Hypothalamus (tissue), 51 donors: Measurements from ENCODE around the gene SPINDOC.
"Not testable (repeated sequence)": the region's sequence is repeated elsewhere in the genome, so short reads cannot be mapped to it uniquely, and the experiment has no call there.

Experiments used
- DNase-seq, 51 donors: peaks; one replicate each; lab custom pipeline; 2025; lab: John Stamatoyannopoulos, UW

The SPINDOC gene

DNA sequence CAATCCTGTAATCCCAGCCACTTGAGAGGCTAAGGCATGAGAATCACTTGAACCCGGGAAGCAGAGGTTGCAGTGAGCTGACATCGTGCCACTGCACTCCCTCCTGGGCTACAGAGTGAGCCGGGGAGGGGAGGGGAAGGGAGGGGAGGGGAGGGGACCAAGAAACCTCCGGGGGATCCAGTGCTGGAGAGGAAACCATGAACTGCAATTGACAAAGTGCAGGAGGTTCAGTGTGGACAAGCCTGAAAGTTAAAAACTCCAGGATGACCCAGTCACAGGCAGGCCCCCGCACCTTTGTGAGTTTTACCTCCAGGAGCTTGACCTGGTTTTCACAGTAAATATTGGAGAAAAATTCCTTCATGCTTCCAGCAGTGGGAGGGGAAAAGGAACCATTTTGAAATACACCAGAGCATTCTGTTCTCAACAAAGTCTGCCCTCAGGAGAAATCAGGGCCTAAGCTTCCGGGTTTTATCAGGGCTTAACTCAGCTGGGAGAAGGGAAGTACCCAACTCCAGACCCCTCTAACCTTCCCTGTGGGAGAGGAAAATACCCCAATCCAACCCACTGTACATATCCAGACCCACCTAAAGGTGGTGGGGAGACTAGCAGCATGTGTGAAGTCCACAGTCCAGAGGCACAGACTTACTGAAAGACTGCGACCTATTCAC, 29.2 kb upstream of the SPINDOC start:
- DNase-seq, result no peak

DNA sequence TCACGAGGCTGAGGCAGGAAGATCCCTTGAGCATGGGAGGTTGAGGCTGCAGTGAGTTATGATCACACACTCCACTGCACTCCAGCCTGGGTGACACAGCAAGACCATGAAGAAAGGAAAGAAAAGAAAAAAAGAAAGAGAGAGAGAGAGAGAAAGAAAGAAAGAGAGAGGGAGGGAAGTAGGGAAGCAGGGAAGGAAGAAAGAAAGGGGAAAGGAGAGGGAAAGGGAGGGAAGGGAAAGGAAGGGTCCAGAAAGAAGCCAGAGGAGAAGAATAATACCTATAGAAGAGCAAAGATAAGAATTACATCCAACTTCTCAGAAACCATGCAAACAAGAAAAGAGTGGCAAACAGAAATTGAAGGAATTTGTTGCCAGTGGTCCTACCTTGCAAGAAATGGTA, 27.4 kb upstream of the SPINDOC start:
- no peak for DNase-seq

DNA sequence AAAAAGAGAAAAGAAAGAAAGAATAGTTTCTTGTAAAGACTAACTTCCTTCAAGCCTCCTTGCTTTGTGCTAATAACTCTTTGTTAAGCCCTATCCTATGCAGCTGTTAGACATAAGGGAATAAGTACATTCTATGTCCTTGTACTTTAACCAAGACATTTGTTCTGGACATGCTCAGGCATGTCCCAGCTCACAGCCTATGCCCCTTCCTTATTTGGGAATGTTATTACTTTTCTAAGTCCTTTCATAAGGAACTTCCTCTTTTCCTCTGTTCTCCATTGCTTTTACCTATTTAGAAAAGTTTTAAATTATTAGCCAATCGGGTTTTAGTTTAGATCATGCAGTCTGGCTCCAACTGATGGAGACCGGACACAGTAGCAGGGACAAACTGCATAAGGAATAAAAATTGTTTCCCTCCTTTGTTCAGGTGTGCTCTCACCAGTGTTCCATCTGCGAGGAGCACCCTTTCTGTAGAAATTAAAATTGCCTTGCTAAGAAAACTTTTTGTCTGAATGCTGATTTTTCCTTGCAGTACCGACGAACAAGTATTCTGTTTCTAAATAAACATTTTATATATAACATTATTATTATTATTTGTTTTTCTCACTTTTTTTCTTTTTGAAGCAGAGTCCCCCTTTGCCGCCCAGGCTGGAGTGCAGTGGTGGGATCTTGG, 21.6 kb upstream of the SPINDOC start:
- no peak for DNase-seq

DNA sequence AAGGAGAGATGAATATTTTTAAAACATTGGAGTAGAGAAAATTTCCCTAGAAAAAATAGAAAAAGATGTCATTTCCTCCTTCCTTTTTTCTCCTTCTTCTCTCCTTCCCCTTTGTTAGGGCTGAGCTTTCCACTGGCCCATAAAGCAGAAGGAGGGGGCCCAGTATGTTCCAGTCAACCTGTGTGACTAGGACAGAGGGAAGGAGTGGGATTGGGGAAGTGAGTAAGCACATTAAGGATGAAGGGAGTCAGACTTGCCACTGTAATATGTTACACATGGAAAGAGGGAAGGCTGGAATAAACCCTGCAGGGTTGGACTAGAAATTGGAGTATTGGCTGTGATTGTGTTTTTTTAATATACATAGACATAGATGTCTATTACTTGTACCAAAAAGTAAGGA, 20.1 kb upstream of the SPINDOC start:
- DNase-seq, result no peak

DNA sequence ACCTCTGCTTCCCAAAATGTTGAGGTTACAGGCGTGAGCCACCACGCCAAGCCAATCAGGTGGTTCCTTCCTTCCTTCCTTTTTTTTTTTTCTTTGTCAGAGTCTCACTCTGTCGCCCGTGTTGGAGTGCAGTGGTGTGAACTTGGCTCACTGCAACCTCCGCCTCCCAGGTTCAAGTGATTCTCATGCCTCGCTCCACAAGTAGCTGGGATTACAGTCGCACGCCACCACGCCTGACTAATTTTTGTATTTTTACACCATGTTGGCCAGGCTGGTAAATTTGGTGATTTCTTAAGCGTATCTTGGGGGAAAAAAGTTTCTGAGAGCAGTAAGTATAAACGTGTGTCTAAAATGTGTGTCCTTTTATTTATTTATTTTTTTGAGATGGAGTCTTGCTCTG, 18.2 kb upstream of the SPINDOC start:
- DNase-seq, result no peak

DNA sequence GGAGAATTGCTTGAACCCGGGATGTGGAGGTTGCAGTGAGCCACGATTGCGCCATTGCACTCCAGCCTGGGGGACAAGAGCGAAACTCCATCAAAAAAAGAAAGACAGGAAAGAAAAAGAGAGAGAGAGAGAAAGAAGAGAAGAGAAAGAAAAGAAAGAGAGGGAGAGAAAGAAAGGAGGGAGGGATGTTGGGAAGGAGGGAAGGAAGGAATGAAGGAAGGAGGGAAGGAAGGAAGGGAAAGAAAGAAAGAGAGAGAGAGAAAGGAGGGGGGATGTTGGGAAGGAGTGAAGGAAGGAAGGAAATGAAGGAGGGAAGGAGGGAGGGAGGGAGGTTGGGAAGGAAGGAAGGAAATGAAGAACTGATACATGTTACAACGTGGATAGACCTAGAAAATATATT, 12.3 kb upstream of the SPINDOC start:
- no peak for DNase-seq

DNA sequence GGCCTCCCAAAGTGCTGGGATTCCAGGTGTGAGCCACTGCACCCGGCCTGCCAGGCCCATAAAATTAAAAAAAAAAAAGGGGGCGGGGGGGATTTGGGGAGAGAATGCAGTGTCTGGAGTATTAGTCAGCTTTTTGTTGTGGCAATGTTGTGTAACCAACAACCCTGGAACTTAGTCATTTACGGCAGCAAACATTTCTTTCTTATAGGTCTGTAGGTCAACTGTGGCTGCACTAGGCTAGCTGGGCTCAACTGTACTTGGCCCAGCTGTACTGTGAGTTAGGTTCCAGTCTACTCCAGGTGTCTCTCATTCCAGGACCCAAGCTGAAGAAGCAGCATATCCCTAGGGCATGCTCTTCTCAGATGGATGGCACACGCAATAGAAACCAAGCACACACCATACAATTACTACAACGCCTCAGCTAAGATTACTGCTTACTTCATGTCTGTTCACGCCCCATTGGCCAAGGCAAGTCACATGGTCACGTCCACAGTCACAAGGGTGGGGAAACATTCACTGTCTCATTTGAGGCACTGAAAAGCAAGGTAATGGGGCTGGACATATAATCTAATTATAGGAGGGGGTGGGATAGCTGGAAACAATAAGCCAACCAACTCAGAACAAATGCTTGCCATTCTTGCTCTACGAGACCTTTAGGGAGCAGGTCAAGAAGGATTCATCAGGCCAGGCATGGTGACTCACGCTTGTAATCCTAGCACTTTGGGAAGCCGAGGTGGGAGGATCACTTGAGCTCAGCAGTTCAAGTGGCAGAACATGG, 10.4 kb upstream of the SPINDOC start:
- DNase-seq, result no peak

DNA sequence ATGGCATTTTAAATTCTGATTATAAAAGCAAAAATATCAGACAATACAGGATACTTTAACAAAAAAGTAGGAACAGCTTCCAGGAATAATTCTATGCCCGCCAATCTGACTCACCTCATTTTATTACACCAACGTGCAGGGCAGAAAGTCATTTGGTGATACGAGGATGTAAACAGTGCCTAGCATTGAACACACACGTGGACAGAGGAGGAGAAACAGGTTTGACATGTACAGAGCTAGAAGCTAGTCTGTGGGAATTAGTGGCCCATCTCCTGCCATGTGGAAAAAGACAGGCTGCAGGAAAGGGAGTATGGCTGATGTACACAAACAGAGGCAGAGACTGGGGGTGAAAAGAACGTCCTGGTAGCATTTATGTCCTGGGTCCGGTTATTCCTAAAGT, 9.0 kb upstream of the SPINDOC start:
- DNase-seq, result no peak

DNA sequence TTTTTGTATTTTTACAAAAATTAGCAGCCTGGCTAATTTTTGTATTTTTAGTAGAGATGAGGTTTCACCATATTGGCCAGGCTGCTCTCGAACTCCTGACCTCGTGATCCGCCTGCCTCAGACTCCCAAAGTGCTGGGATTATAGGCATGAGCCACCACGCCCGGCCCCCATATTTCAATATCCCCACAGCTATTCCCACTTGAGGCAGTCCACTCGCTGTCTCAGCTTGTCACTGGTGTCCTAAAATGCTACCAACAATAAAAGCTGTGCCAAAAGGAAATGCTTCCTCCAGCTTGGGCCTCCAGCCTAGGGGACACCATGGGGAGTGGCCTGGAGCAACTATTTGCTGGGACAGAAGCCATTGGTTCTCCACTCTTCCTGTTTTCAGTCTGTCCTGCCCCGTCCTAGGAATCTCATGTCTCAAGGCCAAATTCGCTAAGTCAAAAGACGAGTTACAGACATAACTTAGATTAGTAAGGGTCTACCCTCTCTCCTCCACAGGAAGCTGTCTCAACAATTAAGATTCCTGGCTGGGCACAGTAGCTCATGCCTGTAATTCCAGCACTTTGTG, 7.3 kb upstream of the SPINDOC start:
- no peak for DNase-seq

DNA sequence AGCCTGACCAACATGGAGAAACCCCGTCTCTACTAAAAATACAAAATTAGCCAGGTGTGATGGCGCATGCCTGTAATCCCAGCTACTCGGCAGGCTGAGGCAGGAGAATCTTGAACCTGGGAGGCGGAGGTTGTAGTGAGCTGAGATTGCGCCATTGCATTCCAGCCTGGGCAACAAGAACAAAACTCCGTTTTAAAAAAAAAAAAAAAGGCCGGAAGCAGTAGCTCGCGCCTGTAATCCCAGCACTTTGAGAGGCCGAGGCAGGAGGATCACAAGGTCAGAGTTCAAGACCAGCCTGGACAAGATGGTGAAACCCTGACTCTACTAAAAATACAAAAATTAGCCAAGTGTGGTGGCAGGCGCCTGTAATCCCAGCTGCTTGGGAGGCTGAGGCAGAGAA, 2.9 kb upstream of the SPINDOC start:
- DNase-seq, result not testable (repeated sequence)

DNA sequence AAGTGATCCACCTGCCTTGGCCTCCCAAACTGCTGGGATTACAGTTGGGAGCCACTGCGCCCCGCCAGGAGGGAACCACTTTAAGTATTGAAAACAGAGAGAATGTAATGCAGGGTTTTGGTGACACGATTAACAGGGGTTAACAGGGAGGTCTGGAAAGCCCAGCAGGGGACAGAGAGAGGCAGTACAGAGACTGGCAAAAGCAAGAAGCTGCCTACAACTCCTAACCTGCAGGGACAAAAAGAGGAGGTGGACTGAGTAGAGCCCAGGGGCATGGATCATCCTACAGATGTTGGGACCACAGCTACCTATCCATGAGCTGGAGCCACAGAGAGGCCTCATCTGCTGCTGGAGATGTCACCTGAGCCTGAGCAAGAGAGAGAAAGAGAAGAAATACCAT, 1.7 kb upstream of the SPINDOC start:
- no peak for DNase-seq

DNA sequence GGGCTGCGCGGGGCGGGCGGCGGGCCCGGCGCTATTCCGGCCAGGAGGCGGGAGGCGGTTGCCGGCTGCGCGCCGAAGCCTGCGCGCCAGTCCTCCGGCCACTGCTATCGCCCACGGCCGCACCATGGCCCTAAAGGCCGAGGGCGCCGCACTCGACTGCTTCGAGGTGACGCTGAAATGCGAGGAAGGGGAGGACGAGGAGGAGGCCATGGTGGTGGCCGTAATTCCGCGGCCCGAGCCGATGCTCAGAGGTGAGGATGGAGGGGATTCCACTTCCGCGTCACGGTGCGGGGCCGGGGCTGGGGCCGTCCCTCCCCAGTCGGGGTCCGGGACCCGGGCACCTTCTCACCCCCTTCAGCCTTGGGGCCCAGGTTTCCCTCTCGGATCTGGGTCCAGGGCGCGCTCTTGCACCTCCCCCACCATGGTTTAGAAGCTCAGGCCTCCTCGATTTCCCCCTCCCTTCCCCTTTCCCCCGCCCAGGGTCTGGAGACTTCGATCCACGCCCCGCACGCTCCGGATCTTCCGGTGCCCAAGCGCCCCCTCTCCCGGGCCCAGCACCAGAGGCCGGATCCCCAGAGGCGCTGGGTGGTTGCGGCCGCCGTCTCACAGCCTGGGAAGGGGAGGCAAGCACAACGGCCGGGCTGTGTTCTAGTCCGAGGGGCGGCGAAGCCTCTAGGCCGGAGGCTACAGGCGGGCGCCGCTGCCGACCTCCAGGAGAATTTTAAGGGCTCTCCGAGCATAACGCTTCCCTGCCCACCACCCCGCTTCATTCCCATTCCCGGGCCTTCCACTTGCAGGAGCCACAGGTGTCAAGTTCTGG, 517 bp downstream of the SPINDOC start:
- DNase-seq, result peak in 46 of 51 donors; percentile 7 to 69 (median 42)

DNA sequence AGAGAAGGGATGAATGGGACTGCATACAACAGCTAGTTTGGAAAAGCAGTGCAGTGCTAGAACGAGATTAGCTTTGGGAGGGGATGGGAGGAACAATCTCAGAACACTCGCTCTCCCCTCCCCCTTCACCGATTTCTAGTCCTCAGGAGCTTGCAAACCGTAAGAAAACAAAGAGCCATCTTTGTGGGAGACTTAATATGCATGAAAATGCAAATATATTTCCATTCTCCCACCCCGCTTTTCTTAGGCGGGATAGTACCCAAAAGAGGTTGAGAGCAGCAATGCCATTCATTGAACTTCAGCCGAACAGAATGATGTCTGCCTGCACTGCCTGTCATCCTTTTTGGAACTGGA, 1.1 kb downstream of the SPINDOC start:
- peak in 1 of 51 donors; percentile 35 for DNase-seq

DNA sequence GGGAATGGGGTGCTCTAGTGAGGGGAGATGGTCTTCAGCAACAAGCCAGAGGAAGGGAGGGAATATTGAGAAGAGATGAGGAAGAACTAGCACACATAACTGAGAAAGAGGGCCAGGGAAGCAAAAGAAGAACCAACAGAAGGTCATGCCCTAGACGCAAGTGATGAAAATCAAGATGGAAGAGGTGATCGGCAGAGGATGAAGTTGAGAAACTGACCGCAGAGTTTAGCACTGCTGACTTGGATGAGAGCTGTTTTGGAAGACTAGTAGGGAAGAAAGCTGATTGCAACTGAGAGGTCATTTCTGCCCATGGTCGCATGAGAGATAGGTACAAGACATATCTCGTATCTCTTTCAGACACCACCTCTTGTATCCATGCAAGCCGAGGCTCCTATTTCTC, 2.9 kb downstream of the SPINDOC start:
- DNase-seq, result no peak

DNA sequence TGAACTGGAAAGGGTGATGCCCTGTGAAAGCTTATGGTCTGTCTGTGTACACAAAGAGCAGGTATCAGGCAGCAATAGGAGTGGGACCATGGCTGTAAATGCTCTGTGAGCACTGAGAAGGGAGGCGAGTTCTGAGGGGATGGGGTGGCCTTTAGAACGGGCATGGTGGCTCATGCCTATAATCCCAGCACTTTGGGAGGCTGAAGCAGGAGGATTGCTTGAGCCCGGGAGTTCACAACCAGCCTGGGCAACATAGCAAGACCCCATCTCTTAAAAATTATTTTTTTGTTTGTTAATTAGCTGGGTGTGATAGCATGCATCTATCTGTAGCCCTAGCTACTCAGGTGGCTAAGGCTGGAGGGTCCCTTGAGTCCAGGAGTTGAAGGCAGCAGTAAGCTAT, 3.5 kb downstream of the SPINDOC start:
- DNase-seq, result no peak

DNA sequence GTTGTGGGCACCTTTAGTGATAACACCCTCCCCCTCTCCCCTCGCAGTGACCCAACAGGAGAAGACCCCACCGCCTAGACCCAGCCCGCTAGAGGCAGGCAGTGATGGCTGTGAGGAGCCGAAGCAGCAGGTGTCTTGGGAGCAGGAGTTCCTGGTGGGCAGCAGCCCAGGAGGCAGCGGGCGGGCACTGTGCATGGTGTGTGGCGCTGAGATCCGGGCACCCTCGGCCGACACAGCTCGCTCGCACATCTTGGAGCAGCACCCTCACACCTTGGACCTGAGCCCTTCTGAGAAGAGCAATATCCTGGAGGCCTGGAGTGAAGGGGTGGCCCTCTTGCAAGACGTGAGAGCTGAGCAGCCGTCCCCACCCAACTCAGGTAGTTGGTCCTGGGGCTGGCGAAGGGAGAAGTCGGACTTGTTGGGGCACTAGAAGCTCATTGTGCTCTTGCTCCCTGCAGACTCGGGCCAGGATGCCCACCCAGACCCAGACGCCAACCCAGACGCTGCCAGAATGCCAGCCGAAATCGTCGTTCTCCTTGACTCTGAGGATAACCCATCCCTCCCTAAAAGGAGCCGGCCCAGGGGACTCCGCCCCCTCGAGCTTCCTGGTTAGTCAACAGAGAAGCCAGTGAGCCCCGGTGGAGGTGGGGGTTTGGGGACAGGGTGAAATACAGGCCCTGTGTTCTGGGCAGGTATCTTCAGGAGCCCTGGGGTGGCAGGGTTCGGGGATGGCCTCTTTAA, 4.7 kb downstream of the SPINDOC start:
- no peak for DNase-seq

DNA sequence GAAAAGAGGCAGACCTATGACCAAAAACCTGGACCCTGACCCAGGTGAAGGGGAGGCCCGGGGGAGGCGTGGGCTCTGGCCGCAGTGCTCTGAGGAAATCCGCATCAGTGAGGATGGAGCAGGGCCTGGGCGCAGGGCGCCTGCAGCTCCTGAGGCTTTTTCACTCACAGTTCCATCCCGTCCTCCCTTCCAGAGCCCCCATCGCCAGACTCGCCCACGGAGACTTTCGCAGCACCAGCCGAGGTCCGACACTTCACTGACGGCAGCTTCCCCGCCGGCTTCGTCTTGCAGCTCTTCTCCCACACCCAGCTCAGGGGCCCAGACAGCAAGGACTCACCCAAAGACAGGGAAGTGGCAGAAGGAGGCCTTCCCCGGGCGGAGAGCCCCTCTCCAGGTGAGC, 5.4 kb downstream of the SPINDOC start:
- no peak for DNase-seq

DNA sequence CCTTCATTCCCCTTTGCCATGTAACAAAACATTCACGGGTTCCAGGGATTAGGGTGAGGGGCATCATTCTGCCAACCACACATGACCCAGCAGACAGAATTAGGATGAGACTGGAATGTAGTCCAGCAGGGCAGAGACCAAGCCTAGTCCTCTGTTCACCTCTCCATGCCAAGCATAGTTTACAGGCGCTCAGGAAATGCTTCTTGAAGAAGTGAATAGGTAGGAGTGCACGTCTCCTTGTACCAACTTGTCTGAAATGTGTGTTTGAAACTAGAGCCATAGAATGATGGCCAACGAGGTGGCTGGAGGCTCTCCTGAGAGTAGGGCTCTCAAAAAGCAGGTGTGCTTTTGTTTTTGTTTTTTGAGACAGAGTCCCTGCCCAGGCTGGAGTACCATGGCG, 8.2 kb downstream of the SPINDOC start:
- DNase-seq, result no peak

DNA sequence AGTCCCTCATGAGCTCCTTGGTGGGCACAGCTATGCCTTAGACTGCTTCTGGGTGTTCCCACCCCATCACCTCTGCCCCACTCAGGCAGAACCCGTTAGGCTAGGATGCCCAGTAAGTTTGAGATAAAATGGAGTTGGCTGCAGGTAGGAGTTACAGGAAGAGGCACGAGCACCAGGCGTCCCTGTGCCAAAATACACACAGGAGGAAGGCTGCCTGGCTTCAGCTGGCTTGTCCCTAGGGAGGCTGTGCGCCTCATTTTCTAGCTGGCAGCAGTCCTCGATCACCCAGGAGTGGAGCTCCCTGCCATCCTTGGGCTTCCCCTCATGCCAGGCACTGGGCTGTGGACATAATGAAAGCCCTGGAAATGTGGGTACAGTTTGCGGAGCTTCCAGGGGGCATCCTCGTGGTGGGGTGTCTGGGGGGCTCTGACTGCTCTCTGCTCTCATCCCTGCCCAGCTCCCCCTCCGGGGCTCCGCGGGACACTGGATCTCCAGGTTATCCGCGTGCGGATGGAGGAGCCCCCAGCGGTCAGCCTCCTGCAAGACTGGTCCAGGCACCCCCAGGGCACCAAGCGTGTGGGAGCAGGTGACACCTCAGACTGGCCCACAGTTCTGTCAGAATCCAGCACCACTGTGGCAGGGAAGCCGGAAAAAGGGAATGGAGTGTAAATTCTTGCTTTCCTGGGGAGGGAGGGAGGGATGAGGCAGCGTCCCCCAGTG, 13.4 kb downstream of the SPINDOC start:
- no peak for DNase-seq
